Duodenal mucosa (tissue), 2 donors: ENCODE measurements around the gene GGPS1.
A peak's percentile ranks its signal among the peaks of the same experiment; 100 is the strongest.

ENCODE experiments used
- H3K27ac ChIP-seq: one replicate; pipeline ENCODE4 v1.7.0; 2013; ENCODE audit warnings: low read depth, low read length
- H3K27me3 ChIP-seq, 2 donors: one replicate each; pipeline ENCODE4 v1.7.0; 2013; ENCODE audit warnings: low read length in 2 of 2, control low read depth in 1 of 2; ENCODE audit not compliant: insufficient read depth in 2 of 2, control insufficient read depth in 1 of 2
- H3K36me3 ChIP-seq, 2 donors: one replicate each; pipeline ENCODE4 v1.7.0; 2013; ENCODE audit warnings: low read length in 2 of 2, control low read depth in 1 of 2; ENCODE audit not compliant: insufficient read depth in 2 of 2, control insufficient read depth in 1 of 2
- H3K4me1 ChIP-seq, 2 donors: one replicate each; pipeline ENCODE4 v1.7.0; 2013; ENCODE audit warnings: low read length in 2 of 2, control low read depth in 1 of 2; ENCODE audit not compliant: insufficient read depth in 2 of 2, control insufficient read depth in 1 of 2
- H3K4me3 ChIP-seq, 2 donors: one replicate each; pipeline ENCODE4 v1.7.0; 2013; ENCODE audit warnings: low read length in 2 of 2, low read depth in 1 of 2
- H3K9ac ChIP-seq, 2 donors: one replicate each; pipeline ENCODE4 v1.7.0; 2013; ENCODE audit warnings: low read length in 2 of 2, low read depth in 1 of 2
- H3K9me3 ChIP-seq, 2 donors: one replicate each; pipeline ENCODE4 v1.7.0; 2013; ENCODE audit warnings: low read length in 2 of 2, control low read depth in 1 of 2; ENCODE audit not compliant: control insufficient read depth in 1 of 2

Gene GGPS1

DNA sequence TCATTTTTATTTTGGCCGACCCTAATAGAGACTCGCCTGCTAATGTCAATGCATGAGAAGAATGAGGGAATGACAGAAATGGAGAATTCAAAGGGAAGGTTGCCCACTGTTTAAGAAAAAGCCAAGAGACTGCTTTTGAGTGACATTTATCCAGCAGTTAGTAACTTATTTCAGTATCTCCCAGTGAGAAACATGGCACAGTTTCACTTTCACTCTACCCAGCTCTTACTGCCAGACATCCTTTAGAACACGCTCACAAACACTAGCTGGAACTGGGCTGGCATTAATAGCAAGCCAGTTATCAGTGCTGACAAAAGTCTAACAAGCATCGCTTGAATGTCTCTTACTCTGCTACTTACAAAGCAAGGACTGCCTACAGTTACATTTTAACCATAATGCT lies 8.5 kb downstream of the GGPS1 start:
- Histone ChIP-seq H3K27me3 (no peaks in the 10 kb centered on the region), H3K4me3 (peak overlapping the region in 1 of 2 donors; percentile 16), H3K9ac (no peak overlapping the region), H3K36me3 (peaks cover 0 to 13% of the 10 kb centered on the region in 2 donors), H3K9me3 (no peaks in the 10 kb centered on the region), H3K4me1 (peaks cover 5 to 10% of the 10 kb centered on the region in 2 donors), H3K27ac (no peak overlapping the region)

DNA sequence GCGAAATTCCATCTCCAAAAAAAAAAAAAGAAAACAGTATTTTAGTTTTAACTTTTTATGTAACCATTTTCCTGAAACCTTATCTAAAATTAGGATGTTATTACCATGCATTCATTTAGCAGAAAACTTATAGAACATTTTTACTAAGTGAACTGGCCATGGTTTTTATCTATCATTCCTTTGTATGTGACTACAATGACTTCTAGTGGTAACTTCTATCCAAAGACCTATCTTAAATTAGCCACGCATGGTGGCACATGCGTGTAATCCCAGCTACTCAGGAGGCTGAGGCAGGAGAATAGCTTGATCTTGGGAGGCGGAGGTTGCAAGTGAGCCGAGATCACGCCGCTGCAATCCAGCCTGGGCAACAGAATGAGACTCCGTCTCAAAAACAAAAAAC lies 11.4 kb downstream of the GGPS1 start:
- no peak overlapping the region for H3K4me3 ChIP-seq
- no peak overlapping the region for H3K27ac ChIP-seq
- H3K9me3 ChIP-seq, result no peaks in the 10 kb centered on the region
- H3K36me3 ChIP-seq, result peaks cover 9 to 24% of the 10 kb centered on the region in 2 donors
- no peak overlapping the region for H3K9ac ChIP-seq
- peaks cover 5% of the 10 kb centered on the region in 2 donors for H3K4me1 ChIP-seq
- no peaks in the 10 kb centered on the region for H3K27me3 ChIP-seq

DNA sequence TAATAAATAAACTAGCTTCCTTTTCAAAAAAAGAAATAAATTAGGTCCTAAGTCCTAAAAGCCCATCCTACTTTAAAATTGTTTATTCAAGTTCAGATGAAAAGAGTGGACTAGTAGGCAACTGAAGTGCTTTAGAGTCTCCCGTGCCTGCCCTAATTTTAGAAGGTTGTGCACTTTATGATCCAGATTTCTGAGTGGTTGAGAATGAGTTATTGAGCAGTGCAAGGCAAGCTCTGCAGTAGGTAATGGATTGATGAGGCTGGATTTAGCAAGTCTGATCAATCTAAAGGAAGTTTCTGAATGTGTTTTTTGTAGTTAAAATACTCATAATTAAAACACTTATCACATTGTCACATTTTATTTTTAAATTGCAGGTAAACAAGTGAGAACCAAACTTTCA lies 13.0 kb downstream of the GGPS1 start:
- Histone ChIP-seq H3K9me3 (no peaks in the 10 kb centered on the region), H3K27me3 (no peaks in the 10 kb centered on the region), H3K4me1 (peaks cover 5% of the 10 kb centered on the region in 2 donors), H3K4me3 (no peak overlapping the region), H3K36me3 (peaks cover 9 to 23% of the 10 kb centered on the region in 2 donors), H3K27ac (no peak overlapping the region), H3K9ac (no peak overlapping the region)

DNA sequence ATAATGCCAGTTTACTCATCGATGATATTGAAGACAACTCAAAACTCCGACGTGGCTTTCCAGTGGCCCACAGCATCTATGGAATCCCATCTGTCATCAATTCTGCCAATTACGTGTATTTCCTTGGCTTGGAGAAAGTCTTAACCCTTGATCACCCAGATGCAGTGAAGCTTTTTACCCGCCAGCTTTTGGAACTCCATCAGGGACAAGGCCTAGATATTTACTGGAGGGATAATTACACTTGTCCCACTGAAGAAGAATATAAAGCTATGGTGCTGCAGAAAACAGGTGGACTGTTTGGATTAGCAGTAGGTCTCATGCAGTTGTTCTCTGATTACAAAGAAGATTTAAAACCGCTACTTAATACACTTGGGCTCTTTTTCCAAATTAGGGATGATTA lies 13.7 kb downstream of the GGPS1 start:
- no peak overlapping the region for H3K4me3 ChIP-seq
- H3K36me3 ChIP-seq, result peaks cover 9 to 23% of the 10 kb centered on the region in 2 donors

DNA sequence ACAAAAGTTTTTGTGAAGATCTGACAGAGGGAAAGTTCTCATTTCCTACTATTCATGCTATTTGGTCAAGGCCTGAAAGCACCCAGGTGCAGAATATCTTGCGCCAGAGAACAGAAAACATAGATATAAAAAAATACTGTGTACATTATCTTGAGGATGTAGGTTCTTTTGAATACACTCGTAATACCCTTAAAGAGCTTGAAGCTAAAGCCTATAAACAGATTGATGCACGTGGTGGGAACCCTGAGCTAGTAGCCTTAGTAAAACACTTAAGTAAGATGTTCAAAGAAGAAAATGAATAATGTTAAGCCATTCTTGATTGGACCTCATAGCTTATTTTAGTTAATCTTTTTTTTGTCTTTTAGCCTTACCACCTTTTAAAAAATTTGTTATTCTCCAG lies 14.1 kb downstream of the GGPS1 start:
- peaks cover 9 to 23% of the 10 kb centered on the region in 2 donors for H3K36me3 ChIP-seq
- H3K27me3 ChIP-seq, result no peaks in the 10 kb centered on the region
- no peak overlapping the region for H3K9ac ChIP-seq
- H3K4me3 ChIP-seq, result no peak overlapping the region
- no peak overlapping the region for H3K27ac ChIP-seq
- no peaks in the 10 kb centered on the region for H3K9me3 ChIP-seq
- no peaks in the 10 kb centered on the region for H3K4me1 ChIP-seq

More for the DNA sequence above, 13.7 kb downstream of the GGPS1 start:
- Histone ChIP-seq H3K27me3 (no peaks in the 10 kb centered on the region), H3K4me1 (no peaks in the 10 kb centered on the region), H3K9ac (no peak overlapping the region), H3K27ac (no peak overlapping the region), H3K9me3 (no peaks in the 10 kb centered on the region)

DNA sequence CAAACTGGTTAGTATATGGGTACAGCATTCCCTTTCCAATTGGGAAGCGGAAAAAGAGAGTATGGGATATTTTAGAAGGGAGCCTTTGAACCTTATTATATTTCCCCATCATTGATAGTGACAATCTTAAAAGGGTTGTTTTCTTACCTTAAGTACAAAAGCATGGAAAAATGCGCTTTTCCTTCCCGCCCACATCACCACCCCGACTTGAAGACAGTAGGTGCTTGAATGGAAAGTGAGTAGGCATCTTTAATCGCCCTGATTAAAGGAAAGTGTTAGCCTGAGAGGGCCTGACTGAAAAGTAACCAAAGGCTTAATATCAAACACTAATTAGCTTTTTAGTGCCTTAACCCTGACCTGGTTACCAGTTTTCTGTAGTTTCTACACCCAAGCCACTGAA lies 15.4 kb downstream of the GGPS1 start:
- Histone ChIP-seq H3K9ac (no peak overlapping the region), H3K36me3 (peaks cover 9 to 23% of the 10 kb centered on the region in 2 donors), H3K4me1 (no peaks in the 10 kb centered on the region), H3K9me3 (no peaks in the 10 kb centered on the region), H3K27me3 (no peaks in the 10 kb centered on the region), H3K27ac (no peak overlapping the region), H3K4me3 (no peak overlapping the region)

DNA sequence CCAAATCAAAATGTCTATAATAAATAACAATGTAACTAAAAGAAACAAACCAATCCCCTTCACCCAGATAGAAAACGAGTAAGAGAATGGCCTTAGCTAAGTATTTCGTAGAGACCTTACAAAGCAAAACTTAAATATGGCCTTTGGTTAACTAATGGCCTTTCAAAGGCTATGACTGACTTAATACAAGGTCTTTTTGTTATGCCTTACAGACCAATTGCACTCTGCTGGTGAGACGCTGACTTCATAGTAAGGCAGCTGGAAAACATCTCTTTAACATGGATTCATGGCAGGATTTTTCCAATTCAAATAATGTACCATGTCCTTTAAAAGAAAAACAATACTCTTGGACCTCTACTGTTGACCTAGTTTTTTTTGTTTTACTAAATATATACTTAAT lies 23.1 kb downstream of the GGPS1 start:
- Histone ChIP-seq H3K4me3 (no peak overlapping the region), H3K4me1 (no peaks in the 10 kb centered on the region), H3K36me3 (no peaks in the 10 kb centered on the region), H3K9ac (no peak overlapping the region), H3K27ac (no peak overlapping the region), H3K27me3 (no peaks in the 10 kb centered on the region), H3K9me3 (no peaks in the 10 kb centered on the region)

DNA sequence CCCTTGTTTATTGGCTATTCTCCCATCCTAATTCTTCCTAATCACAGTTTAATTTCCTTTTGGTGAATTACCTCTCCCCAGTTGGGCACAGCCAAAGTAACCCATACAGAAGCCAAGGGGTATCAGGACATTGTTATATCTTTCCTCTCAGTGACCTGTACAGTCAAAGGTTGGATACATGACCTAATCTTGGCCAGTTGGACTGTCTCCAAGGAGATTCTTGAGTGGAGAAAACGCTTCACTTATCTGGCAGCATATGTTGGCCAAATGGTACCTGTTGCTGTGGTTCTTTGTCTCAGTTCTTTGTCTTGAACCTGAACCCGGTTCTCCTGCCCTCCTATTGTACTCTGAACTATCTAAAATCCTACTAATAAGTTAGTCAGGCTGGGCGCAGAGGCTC lies 23.5 kb downstream of the GGPS1 start:
- Histone ChIP-seq H3K27me3 (no peaks in the 10 kb centered on the region), H3K9ac (no peak overlapping the region), H3K4me1 (no peaks in the 10 kb centered on the region), H3K9me3 (no peaks in the 10 kb centered on the region), H3K27ac (no peak overlapping the region), H3K4me3 (no peak overlapping the region), H3K36me3 (no peaks in the 10 kb centered on the region)

DNA sequence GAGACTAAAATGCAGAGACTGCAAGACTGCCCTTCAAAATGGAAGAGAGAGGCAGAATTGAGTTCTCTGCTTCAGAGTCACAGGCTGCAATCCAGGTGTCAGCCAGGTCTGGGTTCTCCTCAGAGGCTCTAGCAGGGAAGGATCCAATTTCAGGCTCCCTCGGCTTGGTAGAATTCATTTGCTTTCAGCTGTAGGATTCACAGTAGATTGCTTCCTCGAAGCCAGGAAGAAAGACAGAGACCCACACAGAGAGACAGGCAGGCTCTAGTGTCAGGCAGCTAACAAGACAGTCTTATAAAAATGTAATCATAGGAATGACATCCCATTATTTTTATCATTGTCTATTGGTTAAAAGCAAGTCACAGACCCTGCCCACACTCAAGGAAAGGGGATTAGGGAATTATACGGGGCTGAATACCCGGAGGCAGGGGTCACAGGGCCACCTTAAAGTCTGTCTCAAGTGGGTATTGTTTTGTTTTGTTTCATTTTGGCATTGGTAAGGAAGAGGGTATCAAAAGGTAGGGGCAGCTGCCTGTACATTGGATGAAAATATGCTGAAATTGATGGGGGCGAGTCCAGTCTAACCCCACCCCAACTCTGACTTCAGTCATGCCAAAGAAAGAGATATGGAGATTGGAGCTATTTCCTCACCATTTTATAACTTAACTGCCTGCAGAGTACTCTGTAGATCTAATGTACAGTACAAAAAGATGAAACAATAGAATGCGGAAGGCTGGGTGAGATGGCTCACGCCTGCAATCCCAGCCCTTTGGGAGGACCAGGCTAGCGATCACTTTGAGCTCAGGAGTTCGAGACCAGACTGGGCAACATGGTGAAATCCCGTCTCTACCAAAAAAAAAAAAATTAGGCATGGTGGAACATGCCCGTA lies 29.4 kb downstream of the GGPS1 start:
- Histone ChIP-seq H3K36me3 (no peaks in the 10 kb centered on the region), H3K9me3 (no peaks in the 10 kb centered on the region), H3K27me3 (no peaks in the 10 kb centered on the region), H3K4me3 (no peak overlapping the region), H3K4me1 (no peaks in the 10 kb centered on the region), H3K9ac (no peak overlapping the region), H3K27ac (no peak overlapping the region)

DNA sequence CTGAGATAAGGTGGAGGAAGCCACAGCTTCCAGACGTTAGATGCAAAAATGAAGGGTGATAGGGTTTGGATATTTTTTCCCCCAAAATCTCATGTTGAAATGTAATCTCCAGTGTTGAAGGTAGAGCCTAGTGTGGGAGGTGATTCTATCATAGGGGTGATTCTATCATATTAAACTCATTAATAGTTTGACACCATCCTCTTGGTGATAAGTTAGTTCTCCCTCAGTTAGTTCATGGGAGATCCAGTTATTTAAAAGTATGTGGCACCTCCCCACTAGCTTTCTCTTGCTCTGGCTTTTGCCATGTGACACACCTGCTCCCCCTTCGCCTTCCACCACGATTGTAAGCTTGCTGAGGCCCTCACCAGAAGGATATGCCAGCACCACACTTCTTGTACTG lies 30.5 kb downstream of the GGPS1 start:
- Histone ChIP-seq H3K4me1 (no peaks in the 10 kb centered on the region), H3K27ac (no peak overlapping the region), H3K36me3 (no peaks in the 10 kb centered on the region), H3K9me3 (no peaks in the 10 kb centered on the region), H3K27me3 (no peaks in the 10 kb centered on the region), H3K4me3 (no peak overlapping the region), H3K9ac (no peak overlapping the region)
